GM12878 (cell line): ENCODE data around the gene OSGEP. TPM values are rescaled to one million over a fixed set of nuclear protein-coding genes. Genes with fewer than 3 reads are reported as not detected.

Source experiments
- ATAC-seq: fragments of 200-7000 bp; cut with Tn5 transposase; 3 replicates; pipeline ENCODE4 v1.9.1; 2020; ENCODE audit warnings: mild to moderate bottlenecking, moderate library complexity
- BruUV-seq: library from RNA; stranded (reverse); fragments of 400-500 nt; replicated peaks from 2 replicates; lab custom pipeline; 2021; lab: Mats Ljungman, UMichigan
- CTCF ChIA-PET: fragments of 300-600 bp; sonication (Branson Sonifier 250); formaldehyde crosslinking; extraction: SDS; loops from one replicate; lab custom pipeline; 2021; ENCODE audit warnings: inconsistent platforms; lab: Yijun Ruan, JAX
- POLR2A ChIA-PET: fragments of 350-600 bp; formaldehyde crosslinking; extraction: SDS; loops from one replicate; lab custom pipeline; 2021; ENCODE audit warnings: inconsistent platforms; lab: Charles Lee
- RAD21 ChIA-PET: fragments of 300-600 bp; sonication (Branson Sonifier 250); formaldehyde crosslinking; loops from one replicate; lab custom pipeline; 2023; ENCODE audit warnings: antibody characterized with exemption; ENCODE audit not compliant: unreplicated experiment; lab: Charles Lee
- SMC1A ChIA-PET: fragments of 300-600 bp; sonication (Branson Sonifier 250); formaldehyde crosslinking; loops from one replicate; lab custom pipeline; 2023; ENCODE audit not compliant: unreplicated experiment, uncharacterized antibody; lab: Charles Lee
- DNase-seq: peaks from one replicate; pipeline ENCODE4 v3.0.0-alpha.2; 2011; ENCODE audit warnings: low read depth, low spot score
- FAIRE-seq: peaks from 3 replicates; lab custom pipeline; 2011; peaks lifted over from hg19 to GRCh38; lab: Jason Lieb, UNC
- H2AFZ ChIP-seq: 2 replicates; pipeline ENCODE4 v1.6.0; 2011; ENCODE audit warnings: low read depth, low read length, control low read depth; ENCODE audit not compliant: control insufficient read depth
- H3K27ac ChIP-seq: 2 replicates; pipeline ENCODE4 v1.5.1; 2011; ENCODE audit warnings: control low read depth; ENCODE audit not compliant: control insufficient read depth, insufficient read depth
- H3K27me3 ChIP-seq, 2 experiments: replicated peaks in 1 of 2; 2 replicates each; pipeline versions ENCODE4 v1.6.0 to v1.6.1; 2011; ENCODE audit warnings: low read length in 1 of 2; ENCODE audit not compliant: control insufficient read depth in 2 of 2, insufficient read depth in 2 of 2
- H3K36me3 ChIP-seq, 2 experiments: 2 replicates each; pipeline ENCODE4 v1.5.1; 2011; ENCODE audit warnings: low read length in 1 of 2; ENCODE audit not compliant: control insufficient read depth in 2 of 2, insufficient read depth in 2 of 2
- H3K4me1 ChIP-seq: 2 replicates; pipeline ENCODE4 v1.6.1; 2011; ENCODE audit warnings: mild to moderate bottlenecking, low read length, moderate library complexity, mixed read lengths; ENCODE audit not compliant: control insufficient read depth, insufficient read depth
- H3K4me2 ChIP-seq: 2 replicates; pipeline ENCODE4 v1.6.0; 2011; ENCODE audit warnings: control low read depth; ENCODE audit not compliant: control insufficient read depth, insufficient read depth
- H3K4me3 ChIP-seq: fragments of 200-600 bp; sonication (generic); 2 replicates; pipeline ENCODE4 v1.5.1; 2016
- H3K79me2 ChIP-seq: 2 replicates; pipeline ENCODE4 v1.6.0; 2011; ENCODE audit warnings: low read length; ENCODE audit not compliant: control insufficient read depth, insufficient read depth
- H3K9ac ChIP-seq: 2 replicates; pipeline ENCODE4 v1.8.0; 2011; ENCODE audit warnings: low read length, control low read depth, mixed read lengths; ENCODE audit not compliant: control insufficient read depth, insufficient read depth
- H3K9me3 ChIP-seq: replicated peaks from 3 replicates; pipeline ENCODE4 v1.5.1; 2011; ENCODE audit warnings: mild to moderate bottlenecking, low read length; ENCODE audit not compliant: control insufficient read depth, insufficient read depth
- H4K20me1 ChIP-seq: 2 replicates; pipeline ENCODE4 v1.6.0; 2011; ENCODE audit not compliant: control insufficient read depth, insufficient read depth
- ATF7 ChIP-seq: fragments of 450-650 bp; IDR thresholded peaks from 2 replicates; pipeline ENCODE4 v1.6.1; 2016; ENCODE audit warnings: low read depth, mild to moderate bottlenecking
- ESRRA ChIP-seq: IDR thresholded peaks from 2 replicates; pipeline ENCODE4 v1.6.1; 2012; ENCODE audit warnings: mild to moderate bottlenecking, low read length, improper control_type of control experiment
- PML ChIP-seq: IDR thresholded peaks from 2 replicates; pipeline ENCODE4 v1.6.1; 2012; ENCODE audit warnings: low read length, inconsistent platforms
- WGBS: methylation state at CpG from one replicate; pipeline ENCODE4 v1.1.6; 2016; ENCODE audit warnings: low lambda C conversion rate; ENCODE audit not compliant: insufficient replicate concordance, insufficient coverage; ENCODE audit errors: missing lambda C conversion rate; 5-methylcytosine and 5-hydroxymethylcytosine counted together
- in situ Hi-C: fragments of 300-500 bp; cut with MboI; formaldehyde crosslinking; loops from 9 replicates; pipeline ENCODE4 v1.14.3; 2018; ENCODE audit warnings: mixed read lengths
- intact Hi-C: fragments of 100-400 bp; cut with micrococcal nuclease; formaldehyde crosslinking; loops from one replicate; pipeline ENCODE4 v1.14.2; 2022; ENCODE audit not compliant: unreplicated experiment
- polyA plus RNA-seq, 11 experiments: library from polyadenylated mRNA; depleted of rRNA in 4 of 11; unstranded in 6 of 11; stranded (reverse) in 5 of 11; fragments of >200 nt; fragmentation: Nextera tagmentation in 4 of 11; fragmentation: Illumina TruSeq in 1 of 11; extraction: Ambion mirVana in 4 of 11; extraction: Trizol in 1 of 11; gene quantifications; 1 replicate in 1 of 11; 2 replicates in 10 of 11; pipeline versions ENCODE4 v1.2.1 to v1.2.3, GENCODE V29; 2011 to 2016; ENCODE audit warnings: inconsistent platforms in 2 of 11, missing spikeins in 2 of 11, low read depth in 1 of 11
- total RNA-seq, 4 experiments: library from RNA; depleted of rRNA in 3 of 4; stranded (reverse); fragments of >200 nt in 3 of 4; fragmentation: Illumina TruSeq in 1 of 4; extraction: Trizol in 1 of 4; gene quantifications; 2 replicates each; pipeline versions ENCODE4 v1.2.1 to v1.2.3, GENCODE V29; 2013 to 2021

Gene OSGEP
- total and polyA plus RNA-seq, 10 of the 15 experiments (the other 5 are each of a cell fraction or from before 2014, with no cell fraction given) = 47.8 to 88.9 (median 52.8) TPM

DNA sequence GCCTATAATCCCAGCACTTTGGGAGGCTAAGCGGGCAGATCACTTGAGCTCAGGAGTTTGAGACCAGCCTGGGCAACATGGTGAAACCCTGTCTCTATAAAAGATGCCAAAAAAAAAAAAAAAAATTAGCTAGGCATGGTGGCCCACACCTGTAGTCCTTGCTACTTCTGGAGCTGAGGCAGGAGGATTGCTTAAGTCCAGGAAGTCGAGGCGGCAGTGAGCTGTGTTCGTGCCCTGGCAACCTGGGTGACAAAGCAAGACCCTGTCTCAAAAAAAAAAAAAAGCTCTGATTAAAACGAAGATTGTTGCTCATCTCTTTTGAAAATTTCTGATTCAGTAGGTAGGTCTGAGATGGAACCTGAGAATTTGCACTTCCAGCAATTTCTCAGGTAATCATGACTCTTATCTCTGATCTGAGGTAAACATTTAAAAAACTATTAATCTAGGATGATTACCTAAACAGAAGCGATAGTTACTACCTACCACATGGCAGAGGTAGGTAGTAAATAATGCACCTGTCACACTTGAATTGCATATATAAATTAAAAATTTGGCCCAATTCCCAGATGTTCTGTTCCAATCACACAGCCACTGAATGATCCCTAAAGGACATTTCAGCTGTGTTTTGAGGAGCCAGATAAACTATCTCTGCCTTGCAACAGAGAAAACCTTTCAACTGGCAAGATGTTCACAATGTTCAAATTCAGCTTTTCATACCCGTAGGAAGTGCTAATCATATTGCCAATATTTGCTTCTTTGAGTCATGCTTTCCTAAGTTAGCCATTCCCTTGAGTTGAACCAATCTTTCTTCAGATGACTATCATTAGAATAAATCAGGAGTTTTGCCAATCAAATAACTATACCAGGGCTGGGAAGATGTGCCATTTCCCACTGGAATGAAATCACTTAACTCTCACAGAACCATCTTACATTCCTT lies 37.1 kb downstream of the OSGEP start:
- H3K9me3 ChIP-seq = no peaks in the 10 kb centered on the region
- no peak overlapping the region for H3K27ac ChIP-seq
- H3K4me2 ChIP-seq = no peak overlapping the region
- FAIRE-seq = no peak
- DNase-seq = no peak
- no peak overlapping the region for H2AFZ ChIP-seq
- intact Hi-C loops = loop anchor here (5.0 kb wide), 1 partner anchor 115 kb away; no protein-coding TSS in a partner anchor
- H3K9ac ChIP-seq = no peak overlapping the region
- no peaks in the 10 kb centered on the region for H3K27me3 ChIP-seq
- no peaks in the 10 kb centered on the region for H3K36me3 ChIP-seq
- SMC1A ChIA-PET = interaction anchor here (0.6 to 1.1 kb wide), 3 partner anchors 72 to 191 kb away, joined by 3 to 5 read pairs (median 3); no protein-coding TSS in a partner anchor
- TF ChIP-seq ATF7 (no peak), ESRRA (no peak), PML (no peak)
- TF ChIP-seq, all 136 proteins: peak for 0
- POLR2A ChIA-PET = interaction anchor here (0.6 to 1.7 kb wide), 4 partner anchors 36 to 199 kb away, joined by 3 to 5 read pairs (median 4); partner anchors contain the start of genes APEX1, OSGEP and PIP4P1
- CTCF ChIA-PET = interaction anchor here (0.7 to 2.0 kb wide), 9 partner anchors 8 to 191 kb away, joined by 3 to 13 read pairs (median 5); no protein-coding TSS in a partner anchor
- H3K4me1 ChIP-seq = peaks cover 4% of the 10 kb centered on the region
- BruUV-seq = no TSS peak
- in situ Hi-C loops = loop anchor here (5.0 kb wide), 1 partner anchor 35 kb away; the partner anchor contains the start of gene OSGEP
- H4K20me1 ChIP-seq = no peaks in the 10 kb centered on the region
- peaks cover 4% of the 10 kb centered on the region for H3K79me2 ChIP-seq
- RAD21 ChIA-PET = interaction anchor here (0.8 to 1.4 kb wide), 2 partner anchors 75 to 90 kb away, joined by 3 to 5 read pairs; no protein-coding TSS in a partner anchor
- H3K4me3 ChIP-seq = no peak overlapping the region
- 80% methylated on average over 7 of the region's 7 CpGs for WGBS
- ATAC-seq = no peak
